ENCODE measurements around the gene SMG9.

The SMG9 gene

GRCh38 chr19:43797556-43797955, 42.8 kb upstream of the SMG9 start:
- no peak for DNase-seq (ENCODE audit: low spot score)
- TF ChIP-seq, protein P1, sequence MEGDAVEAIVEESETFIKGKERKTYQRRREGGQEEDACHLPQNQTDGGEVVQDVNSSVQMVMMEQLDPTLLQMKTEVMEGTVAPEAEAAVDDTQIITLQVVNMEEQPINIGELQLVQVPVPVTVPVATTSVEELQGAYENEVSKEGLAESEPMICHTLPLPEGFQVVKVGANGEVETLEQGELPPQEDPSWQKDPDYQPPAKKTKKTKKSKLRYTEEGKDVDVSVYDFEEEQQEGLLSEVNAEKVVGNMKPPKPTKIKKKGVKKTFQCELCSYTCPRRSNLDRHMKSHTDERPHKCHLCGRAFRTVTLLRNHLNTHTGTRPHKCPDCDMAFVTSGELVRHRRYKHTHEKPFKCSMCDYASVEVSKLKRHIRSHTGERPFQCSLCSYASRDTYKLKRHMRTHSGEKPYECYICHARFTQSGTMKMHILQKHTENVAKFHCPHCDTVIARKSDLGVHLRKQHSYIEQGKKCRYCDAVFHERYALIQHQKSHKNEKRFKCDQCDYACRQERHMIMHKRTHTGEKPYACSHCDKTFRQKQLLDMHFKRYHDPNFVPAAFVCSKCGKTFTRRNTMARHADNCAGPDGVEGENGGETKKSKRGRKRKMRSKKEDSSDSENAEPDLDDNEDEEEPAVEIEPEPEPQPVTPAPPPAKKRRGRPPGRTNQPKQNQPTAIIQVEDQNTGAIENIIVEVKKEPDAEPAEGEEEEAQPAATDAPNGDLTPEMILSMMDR (IDR thresholded peaks at IDR 0.05; ENCODE audit: extremely low read depth, missing control alignments): no peak

GRCh38 chr19:43797118-43797517, 42.4 kb upstream of the SMG9 start:
- TF ChIP-seq, protein P1 (IDR thresholded peaks at IDR 0.05; ENCODE audit: extremely low read depth, missing control alignments): no peak

DNA sequence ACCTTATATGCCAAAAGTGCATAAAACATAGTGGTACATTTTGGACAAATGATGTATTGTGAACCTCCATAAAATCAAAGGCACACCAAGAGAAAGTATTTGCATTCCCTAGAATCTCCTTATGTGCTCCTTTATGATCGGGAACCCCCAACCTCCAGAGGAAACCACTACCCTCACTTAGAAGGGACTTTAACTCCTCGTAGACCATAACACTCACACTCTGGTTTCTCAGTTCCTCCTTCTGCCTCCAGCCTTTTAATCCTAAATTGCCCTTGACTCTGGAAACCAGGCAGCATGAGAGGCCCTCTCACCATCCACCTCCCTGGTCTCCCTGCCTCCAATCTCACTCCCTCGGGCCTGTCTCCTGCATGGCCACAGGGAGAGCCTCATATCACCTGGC, 35.8 kb upstream of the SMG9 start:
- peak; percentile 45 for DNase-seq (ENCODE audit: low spot score)
- TF ChIP-seq, protein P1 (IDR thresholded peaks at IDR 0.05; ENCODE audit: extremely low read depth, missing control alignments): no peak

More at GRCh38 chr19:43797118-43797517, 42.4 kb upstream of the SMG9 start:
- DNase-seq (ENCODE audit: low spot score): no peak

DNA sequence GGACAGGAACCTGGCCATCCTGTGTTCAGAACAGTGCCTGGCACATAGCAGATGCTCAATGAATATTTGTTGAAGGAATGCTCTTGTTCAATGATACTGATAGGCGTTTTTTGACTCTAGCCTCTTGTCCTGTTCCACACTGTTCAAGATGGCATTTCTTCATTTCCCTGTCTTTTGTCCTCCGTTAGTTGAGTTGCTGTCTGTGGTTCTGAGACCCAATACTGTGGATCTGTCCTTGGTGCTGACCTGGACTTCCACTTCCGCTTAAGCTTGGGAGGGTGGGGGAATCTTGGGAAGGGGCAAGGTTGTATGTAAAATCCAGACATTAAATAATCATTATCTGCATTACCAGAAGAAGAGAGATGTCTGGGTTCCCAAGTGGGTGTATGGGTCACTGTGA, 34.3 kb upstream of the SMG9 start:
- TF ChIP-seq, protein P1 (IDR thresholded peaks at IDR 0.05; ENCODE audit: extremely low read depth, missing control alignments): no peak
- no peak for DNase-seq (ENCODE audit: low spot score)

GRCh38 chr19:43786665-43787064, 31.9 kb upstream of the SMG9 start:
- DNase-seq (ENCODE audit: low spot score): no peak
- TF ChIP-seq, protein P1 (IDR thresholded peaks at IDR 0.05; ENCODE audit: extremely low read depth, missing control alignments): no peak

DNA sequence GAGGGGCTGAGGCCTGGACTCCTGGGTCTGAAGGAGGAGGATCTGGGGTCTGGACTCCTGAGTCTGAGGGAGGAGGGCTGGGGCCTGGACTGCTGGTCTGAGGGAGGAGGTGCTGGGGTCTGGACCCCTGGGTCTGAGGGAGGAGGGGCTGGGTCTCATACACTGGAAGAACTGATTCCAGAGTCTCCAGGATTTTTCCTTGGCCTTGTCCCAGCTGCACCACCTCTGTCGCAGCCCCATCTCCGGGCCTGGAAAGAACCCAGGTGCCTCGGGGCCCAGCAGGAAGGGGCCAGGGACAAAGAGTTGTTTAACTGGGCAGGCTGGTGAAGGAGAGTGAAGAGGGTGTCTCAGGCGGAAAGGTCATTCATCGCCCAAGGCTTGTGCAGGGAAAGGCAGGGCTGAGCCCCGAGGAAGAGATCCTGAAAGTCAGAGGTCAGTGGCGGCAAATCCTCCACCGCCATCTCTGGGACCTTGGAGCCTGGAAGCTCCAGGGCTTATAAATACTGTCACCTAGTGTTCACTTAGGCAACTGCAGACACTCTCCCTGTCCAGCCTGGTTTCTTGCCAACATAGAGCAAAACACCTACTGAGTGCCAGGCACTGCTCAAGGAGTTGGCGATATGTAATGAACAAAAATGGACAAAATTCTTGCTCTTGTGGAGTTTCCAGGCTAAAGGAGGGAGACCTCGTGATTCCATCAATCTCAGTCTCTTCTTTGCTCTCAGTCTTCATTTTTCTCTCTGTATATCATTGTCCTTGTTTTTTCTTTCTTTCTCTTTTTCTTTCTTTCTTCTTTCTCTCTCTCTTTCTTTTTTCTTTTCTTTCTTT, 30.4 kb upstream of the SMG9 start:
- peak; percentile 77 for DNase-seq (ENCODE audit: low spot score)
- TF ChIP-seq, protein P1 (IDR thresholded peaks at IDR 0.05; ENCODE audit: extremely low read depth, missing control alignments): peak; percentile 98

DNA sequence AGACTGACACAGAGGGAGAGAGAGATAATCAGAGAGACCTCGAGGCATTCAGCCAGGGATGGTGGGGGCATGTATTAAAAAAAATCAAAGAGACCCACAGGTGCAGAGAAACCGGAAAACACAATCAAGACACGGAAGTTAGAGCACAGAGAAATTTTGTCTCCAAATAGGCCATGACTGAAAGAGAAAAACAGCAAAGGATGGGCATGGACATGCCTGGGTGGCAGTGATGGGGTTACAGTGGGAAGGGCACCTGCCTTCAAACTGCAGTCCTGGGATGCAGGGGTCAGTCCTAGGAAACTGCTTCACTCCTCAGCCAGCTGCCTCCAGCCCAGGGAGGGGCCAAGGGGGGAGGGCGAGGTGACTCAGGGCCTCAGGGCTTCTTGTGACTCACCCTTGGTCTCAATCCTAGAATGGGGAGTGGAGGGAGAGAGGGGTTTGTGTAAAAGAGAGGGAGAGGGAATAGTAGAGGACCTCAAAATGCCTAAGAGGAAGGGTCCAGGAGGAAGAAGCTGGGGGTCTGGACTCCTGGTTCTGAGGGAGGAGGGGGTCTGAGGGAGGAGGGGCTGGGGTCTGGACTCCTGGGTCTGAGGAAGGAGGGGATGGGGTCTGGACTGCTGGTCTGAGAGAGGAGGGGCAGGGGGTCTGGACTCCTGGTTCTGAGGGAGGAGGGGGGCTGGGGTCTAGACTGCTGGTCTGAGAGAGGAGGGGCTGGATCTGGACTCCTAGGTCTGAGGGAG, 29.6 kb upstream of the SMG9 start:
- TF ChIP-seq, protein P1 (IDR thresholded peaks at IDR 0.05; ENCODE audit: extremely low read depth, missing control alignments): no peak
- DNase-seq (ENCODE audit: low spot score): peak; percentile 45
